ENCODE data around the gene HPGDS. TPM values are rescaled to one million over a fixed set of nuclear protein-coding genes. Genes with fewer than 3 reads are reported as not detected.

The HPGDS gene
- total and polyA plus RNA-seq, 2 of the 13 experiments (the other 11 are each of a cell fraction or from before 2014, with no cell fraction given) = not detected

DNA sequence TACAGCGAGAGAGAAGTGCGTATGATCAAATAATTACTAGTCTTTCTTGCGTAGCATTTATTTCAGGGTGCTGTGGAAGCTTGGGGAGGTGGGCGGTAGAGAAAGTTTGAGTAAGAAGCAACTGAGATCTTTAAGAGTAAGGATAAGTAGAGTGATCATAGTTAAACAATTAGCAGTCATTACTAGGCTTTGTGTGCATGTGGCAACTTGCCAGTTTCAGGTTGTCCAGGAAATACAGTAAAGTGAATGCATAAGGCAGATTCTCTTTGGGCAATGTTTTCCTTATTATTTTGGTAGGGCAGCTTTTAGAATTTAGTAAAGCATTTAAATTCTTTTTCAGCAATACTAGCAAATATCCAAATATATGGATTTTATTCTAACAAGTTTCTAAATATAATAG lies 57.0 kb downstream of the HPGDS start (continued):
- TF ChIP-seq CSRNP1 (CRISPR knock-in tag; IDR thresholded peaks at IDR 0.05) (no peak), EEA1 (CRISPR knock-in tag; IDR thresholded peaks at IDR 0.05; ENCODE audit: borderline replicate concordance) (no peak)
- TF ChIP-seq, protein P1, sequence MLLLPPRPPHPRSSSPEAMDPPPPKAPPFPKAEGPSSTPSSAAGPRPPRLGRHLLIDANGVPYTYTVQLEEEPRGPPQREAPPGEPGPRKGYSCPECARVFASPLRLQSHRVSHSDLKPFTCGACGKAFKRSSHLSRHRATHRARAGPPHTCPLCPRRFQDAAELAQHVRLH (CRISPR knock-in tag; IDR thresholded peaks at IDR 0.05; ENCODE audit: borderline replicate concordance, low read depth) = no peak

DNA sequence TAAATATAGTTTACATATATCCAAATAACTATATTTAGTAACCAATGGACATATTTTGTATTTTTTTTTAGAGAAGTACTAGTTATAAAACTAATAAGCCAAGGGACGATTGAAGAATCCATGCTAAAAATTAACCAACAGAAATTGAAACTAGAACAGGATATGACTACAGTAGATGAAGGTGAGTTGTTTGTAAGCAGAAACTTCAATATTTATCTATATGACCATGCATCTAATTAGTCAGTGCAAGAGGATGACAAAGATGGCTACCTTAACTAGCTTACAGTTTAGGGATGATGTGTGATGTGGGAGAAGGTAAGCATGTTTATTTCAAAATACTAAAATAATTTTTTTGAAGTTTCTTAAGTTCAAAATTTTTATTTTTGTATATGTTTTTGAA lies 57.7 kb downstream of the HPGDS start:
- H2AFZ ChIP-seq (ENCODE audit: low read length) = no peak overlapping the region
- WGBS (ENCODE audit: low lambda C conversion rate) = 96% methylated on average over 1 of the region's 1 CpG
- intact Hi-C loops (cut with micrococcal nuclease; ENCODE audit: unreplicated experiment) = no loop called here
- no TSS peak for BruUV-seq (replicated peaks)
- H3K4me3 ChIP-seq (replicated peaks in 1 of 3; ENCODE audit: insufficient read depth in 1 of 3, low read depth in 2 of 3, low read length in 3 of 3) = no peak overlapping the region
- TF ChIP-seq MAFG (CRISPR knock-in tag; IDR thresholded peaks at IDR 0.05) = no peak
- TF ChIP-seq NFYB (CRISPR knock-in tag; IDR thresholded peaks at IDR 0.05) = no peak
- TF ChIP-seq CC2D1A (CRISPR knock-in tag; IDR thresholded peaks at IDR 0.05) = no peak
- TF ChIP-seq ZNF644 (CRISPR knock-in tag; IDR thresholded peaks at IDR 0.05; ENCODE audit: low read depth) = no peak
- H3K27ac ChIP-seq (ENCODE audit: extremely low read length, insufficient read depth, low read length) = no peak overlapping the region
- in situ Hi-C loops (cut with HindIII; ENCODE audit: extremely low pct_ligation_motif_present, low pct_unique_long_range_greater_than_20kb) = no loop called here
- no peaks in the 10 kb centered on the region for H3K4me1 ChIP-seq (ENCODE audit: insufficient read depth, low read length)
- ChIA-PET CTCF (ENCODE audit: low intra/inter-chr PET ratio, low total read pairs) (no interaction called here), POLR2A (no interaction called here)
- H3K4me2 ChIP-seq (ENCODE audit: low read depth, low read length) = no peak overlapping the region
- ATAC-seq (no peak), DNase-seq (ENCODE audit: low spot score) (no peak), FAIRE-seq (no peak)
- H3K79me2 ChIP-seq (ENCODE audit: insufficient read depth, low read length) = no peaks in the 10 kb centered on the region
- H3K9me3 ChIP-seq (ENCODE audit: low read length) = no peaks in the 10 kb centered on the region
- H3K9ac ChIP-seq (ENCODE audit: insufficient read depth, low read depth, low read length) = no peak overlapping the region
- peaks cover 7 to 50% of the 10 kb centered on the region in 2 experiments for H3K36me3 ChIP-seq (replicated peaks in 1 of 2; ENCODE audit: control insufficient read depth in 1 of 2, insufficient read depth in 2 of 2, low read length in 2 of 2)
- H4K20me1 ChIP-seq (ENCODE audit: insufficient read depth, low read length) = no peaks in the 10 kb centered on the region
- H3K27me3 ChIP-seq (ENCODE audit: control insufficient read depth in 1 of 2, insufficient read depth in 2 of 2, low read length in 2 of 2) = no peaks in the 10 kb centered on the region; a peak in 1 of 5 replicates

All from HepG2 (cell line).